Measurements from ENCODE around the gene IFIT3. TPM values are rescaled to one million over a fixed set of nuclear protein-coding genes. Genes with fewer than 3 reads are reported as not detected.
A peak's percentile ranks its signal among the peaks of the same experiment; 100 is the strongest.

IFIT3 gene
- total RNA-seq, 4 donors from 2014 or later: 10.6 to 16.4 (median 13.7) TPM

DNA sequence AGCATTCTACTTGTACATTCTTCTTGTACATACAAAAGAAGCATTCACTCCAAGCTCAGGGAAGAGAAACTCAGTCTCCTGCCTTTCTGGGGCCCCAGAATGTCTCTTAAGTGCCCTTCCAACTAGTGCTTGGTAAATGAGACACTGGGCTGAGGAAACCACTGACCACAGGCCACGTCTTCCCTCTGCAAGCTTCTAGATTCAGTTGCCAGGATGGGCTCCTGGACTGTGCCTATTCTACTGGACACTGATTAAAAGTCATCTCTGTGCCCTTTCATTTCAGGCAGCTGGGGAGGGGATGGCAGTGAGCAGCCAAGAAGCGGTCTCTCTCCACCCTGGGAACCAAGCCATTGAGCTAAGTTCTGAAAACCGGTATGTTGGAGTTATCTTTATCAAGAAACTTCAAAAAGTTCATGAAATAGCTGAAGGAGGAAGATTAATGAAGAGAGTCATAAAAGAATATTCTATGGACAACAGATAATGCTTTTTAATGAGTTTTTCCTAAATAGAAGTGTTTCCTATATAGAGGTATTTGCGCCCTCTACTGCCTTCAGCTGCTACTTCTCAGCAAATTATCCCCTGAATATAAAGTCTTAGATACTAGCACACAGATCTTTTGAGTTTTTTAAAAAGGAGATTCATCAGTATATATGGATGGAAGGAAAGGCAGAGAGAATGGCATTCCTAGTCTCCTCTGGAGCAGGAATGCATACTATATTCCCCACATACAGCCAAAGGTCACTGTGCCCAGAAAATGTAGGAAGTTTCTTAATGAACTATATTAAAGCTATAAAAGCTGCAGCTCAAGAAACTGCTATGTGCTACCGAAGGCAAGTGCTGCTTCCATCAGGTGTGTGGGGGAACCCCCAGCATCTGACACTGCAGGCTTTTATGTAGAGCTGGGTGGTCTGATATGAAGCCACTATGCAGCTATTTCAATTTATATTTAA is 41.6 kb downstream of the IFIT3 start:
- no peak overlapping the region for H3K27ac ChIP-seq

DNA sequence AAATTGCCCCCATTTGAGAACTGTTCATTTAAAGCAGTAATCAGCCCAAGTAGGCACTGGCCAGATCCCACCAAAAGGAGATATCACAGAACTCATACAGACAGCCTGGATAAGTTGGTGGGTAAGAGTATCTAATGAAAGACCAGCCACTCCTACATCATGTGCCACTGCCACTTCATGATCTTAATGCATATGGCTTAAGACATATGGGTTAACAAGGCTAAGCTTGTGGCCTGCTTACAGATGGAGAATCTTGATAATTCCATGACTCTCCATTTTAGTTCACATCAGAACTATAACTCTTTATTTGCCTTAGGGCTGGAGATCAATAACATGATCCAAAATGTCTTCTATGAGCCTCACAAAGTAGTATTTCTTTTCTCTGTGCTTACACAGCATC is 43.3 kb downstream of the IFIT3 start:
- Histone ChIP-seq H3K27me3 (no peaks in the 10 kb centered on the region), H3K4me3 (no peak overlapping the region), H3K9me3 (no peaks in the 10 kb centered on the region), H3K27ac (no peak overlapping the region), H3K4me1 (peaks cover 0 to 41% (median 0%) of the 10 kb centered on the region in 4 donors), H3K36me3 (no peaks in the 10 kb centered on the region)
- no peak for TF ChIP-seq POLR2A (IDR thresholded peaks at IDR 0.05)
- TF ChIP-seq, protein P1, sequence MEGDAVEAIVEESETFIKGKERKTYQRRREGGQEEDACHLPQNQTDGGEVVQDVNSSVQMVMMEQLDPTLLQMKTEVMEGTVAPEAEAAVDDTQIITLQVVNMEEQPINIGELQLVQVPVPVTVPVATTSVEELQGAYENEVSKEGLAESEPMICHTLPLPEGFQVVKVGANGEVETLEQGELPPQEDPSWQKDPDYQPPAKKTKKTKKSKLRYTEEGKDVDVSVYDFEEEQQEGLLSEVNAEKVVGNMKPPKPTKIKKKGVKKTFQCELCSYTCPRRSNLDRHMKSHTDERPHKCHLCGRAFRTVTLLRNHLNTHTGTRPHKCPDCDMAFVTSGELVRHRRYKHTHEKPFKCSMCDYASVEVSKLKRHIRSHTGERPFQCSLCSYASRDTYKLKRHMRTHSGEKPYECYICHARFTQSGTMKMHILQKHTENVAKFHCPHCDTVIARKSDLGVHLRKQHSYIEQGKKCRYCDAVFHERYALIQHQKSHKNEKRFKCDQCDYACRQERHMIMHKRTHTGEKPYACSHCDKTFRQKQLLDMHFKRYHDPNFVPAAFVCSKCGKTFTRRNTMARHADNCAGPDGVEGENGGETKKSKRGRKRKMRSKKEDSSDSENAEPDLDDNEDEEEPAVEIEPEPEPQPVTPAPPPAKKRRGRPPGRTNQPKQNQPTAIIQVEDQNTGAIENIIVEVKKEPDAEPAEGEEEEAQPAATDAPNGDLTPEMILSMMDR (IDR thresholded peaks at IDR 0.05): no peak
- DNase-seq: no peak

More for the DNA sequence above, 41.6 kb downstream of the IFIT3 start:
- H3K4me3 ChIP-seq: no peak overlapping the region
- H3K27me3 ChIP-seq: no peaks in the 10 kb centered on the region
- peaks cover 0 to 31% (median 0%) of the 10 kb centered on the region in 4 donors for H3K4me1 ChIP-seq
- H3K9me3 ChIP-seq: no peaks in the 10 kb centered on the region
- TF ChIP-seq, protein P1 (IDR thresholded peaks at IDR 0.05): peak in 5 of 6 experiments; percentile 37 to 66 (median 62)
- TF ChIP-seq POLR2A (IDR thresholded peaks at IDR 0.05): no peak
- H3K36me3 ChIP-seq: no peaks in the 10 kb centered on the region
- DNase-seq: peak in 1 of 3 donors; percentile 56

DNA sequence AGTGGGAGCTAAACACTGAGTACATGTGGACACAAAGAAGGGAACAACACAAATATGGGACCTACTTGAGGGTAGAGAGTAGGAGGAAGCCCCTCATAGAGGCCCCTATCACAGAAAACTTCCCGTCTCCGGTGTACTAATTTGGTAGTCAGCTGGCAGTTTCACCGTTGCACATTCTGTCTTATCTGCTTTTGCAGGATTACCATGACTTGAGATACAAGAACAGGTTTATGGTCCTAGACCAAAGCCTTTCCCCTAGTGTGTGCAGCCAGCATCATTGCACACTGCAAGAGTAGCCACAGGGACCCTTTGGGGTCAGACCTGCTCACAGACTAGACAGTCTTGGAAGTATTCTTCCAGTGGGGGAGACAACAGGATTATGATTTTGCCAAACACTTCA is 44.2 kb downstream of the IFIT3 start:
- Histone ChIP-seq H3K27me3 (no peaks in the 10 kb centered on the region), H3K4me1 (peaks cover 0 to 41% (median 0%) of the 10 kb centered on the region in 4 donors), H3K36me3 (no peaks in the 10 kb centered on the region), H3K27ac (no peak overlapping the region), H3K4me3 (no peak overlapping the region), H3K9me3 (no peaks in the 10 kb centered on the region)
- TF ChIP-seq POLR2A (IDR thresholded peaks at IDR 0.05): no peak
- TF ChIP-seq, protein P1 (IDR thresholded peaks at IDR 0.05): no peak
- no peak for DNase-seq

DNA sequence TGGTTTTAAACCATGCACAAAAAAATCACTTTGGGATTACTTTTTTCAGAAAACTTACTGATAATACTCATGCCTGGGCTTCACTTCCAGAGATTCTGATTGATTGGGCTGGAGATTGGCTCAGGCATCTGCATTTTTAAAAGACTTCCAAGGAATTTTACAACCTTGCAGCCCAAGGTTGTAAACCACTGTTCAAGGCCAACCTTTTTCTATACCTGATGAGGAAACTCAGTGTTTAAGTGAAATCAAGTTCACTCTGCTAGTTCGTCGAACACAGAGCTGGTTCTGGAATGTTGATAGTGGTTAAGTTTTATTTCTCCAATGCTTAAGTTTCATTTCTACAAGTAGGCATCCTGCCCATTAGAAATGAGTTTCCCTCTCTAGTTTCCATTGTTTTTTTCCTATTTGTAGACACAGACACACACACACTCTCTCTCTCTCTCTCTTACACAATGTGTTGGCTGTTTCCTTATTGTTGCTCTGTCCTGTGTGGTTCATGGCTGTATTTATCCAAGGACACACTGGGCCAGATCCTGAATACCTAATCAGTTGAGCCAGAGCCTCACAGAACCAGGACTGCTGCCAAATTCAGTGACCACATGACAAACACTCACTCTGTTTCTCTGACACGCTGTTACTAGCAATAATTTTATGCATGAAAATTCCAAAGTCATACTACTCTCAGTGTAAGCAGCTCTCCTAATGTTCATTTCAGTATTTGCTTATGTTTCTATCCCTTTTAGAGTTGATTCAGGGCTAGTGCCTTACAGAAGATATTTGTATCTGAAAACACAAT is 46.3 kb downstream of the IFIT3 start:
- Histone ChIP-seq H3K4me3 (peak overlapping the region in 1 of 4 donors; percentile 4), H3K27me3 (no peaks in the 10 kb centered on the region), H3K4me1 (peaks cover 0 to 28% (median 0%) of the 10 kb centered on the region in 4 donors), H3K36me3 (no peaks in the 10 kb centered on the region), H3K9me3 (no peaks in the 10 kb centered on the region), H3K27ac (peak overlapping the region; percentile 27 to 89 (median 72))
- TF ChIP-seq, protein P1 (IDR thresholded peaks at IDR 0.05): no peak
- TF ChIP-seq POLR2A (IDR thresholded peaks at IDR 0.05): no peak
- peak; percentile 33 to 84 (median 50) for DNase-seq

DNA sequence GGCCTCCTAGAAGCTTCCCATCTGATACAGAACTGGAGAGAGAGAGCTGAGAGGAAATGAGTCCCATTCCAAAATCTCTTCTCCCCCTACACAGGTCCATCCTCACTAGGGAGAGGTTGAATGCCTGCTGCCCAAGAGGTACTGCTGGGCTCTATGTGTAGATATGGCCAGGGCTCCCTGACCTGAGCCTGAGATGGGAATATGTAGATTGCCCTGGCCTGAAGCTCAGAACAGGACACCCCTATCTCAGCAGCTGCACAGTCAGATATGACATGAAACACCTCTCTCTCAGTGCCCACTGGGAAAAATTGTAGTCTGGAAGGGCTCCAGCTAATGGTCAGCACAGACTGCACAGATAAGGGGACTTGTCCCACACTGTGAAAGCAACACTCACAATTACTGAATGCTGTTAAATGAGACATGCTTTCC is 46.9 kb downstream of the IFIT3 start:
- peaks cover 0 to 25% (median 0%) of the 10 kb centered on the region in 4 donors for H3K4me1 ChIP-seq
- TF ChIP-seq POLR2A (IDR thresholded peaks at IDR 0.05): no peak
- TF ChIP-seq, protein P1 (IDR thresholded peaks at IDR 0.05): no peak
- H3K27me3 ChIP-seq: no peaks in the 10 kb centered on the region
- no peak overlapping the region for H3K4me3 ChIP-seq
- H3K36me3 ChIP-seq: no peaks in the 10 kb centered on the region
- DNase-seq: no peak
- peak overlapping the region; percentile 27 to 89 (median 72) for H3K27ac ChIP-seq
- H3K9me3 ChIP-seq: no peaks in the 10 kb centered on the region
